Lower lobe of right lung (tissue), 2 donors: ENCODE results near the gene CORO6. TPM values are rescaled to one million over a fixed set of nuclear protein-coding genes. Genes with fewer than 3 reads are reported as not detected.

ENCODE experiments used
- ATAC-seq, 2 donors: fragments of 200-7000 bp; cut with Tn5 transposase; one replicate each; pipeline ENCODE4 v1.9.1; 2020 to 2022; ENCODE audit warnings: mild to moderate bottlenecking in 2 of 2, moderate library complexity in 2 of 2
- DNase-seq: peaks from one replicate; pipeline ENCODE4 v3.0.0-alpha.2; 2020
- H3K27ac ChIP-seq: fragments of 200-600 bp; one replicate; pipeline ENCODE4 v1.8.0; 2022
- H3K27me3 ChIP-seq: fragments of 200-600 bp; one replicate; pipeline ENCODE4 v1.8.0; 2022; ENCODE audit warnings: low read depth
- H3K36me3 ChIP-seq: fragments of 200-600 bp; one replicate; pipeline ENCODE4 v1.8.0; 2022; ENCODE audit warnings: mild to moderate bottlenecking
- H3K4me1 ChIP-seq: fragments of 200-600 bp; one replicate; pipeline ENCODE4 v1.8.0; 2022
- H3K4me3 ChIP-seq: fragments of 200-600 bp; one replicate; pipeline ENCODE4 v1.8.0; 2022; ENCODE audit warnings: mild to moderate bottlenecking
- H3K9me3 ChIP-seq: fragments of 200-600 bp; one replicate; pipeline ENCODE4 v1.8.0; 2022
- intact Hi-C: fragments of 100-400 bp; cut with DNase I; formaldehyde crosslinking; loops from one replicate; pipeline ENCODE4 v1.11.0; 2022
- total RNA-seq: library from RNA; stranded (reverse); fragmentation: NEBNext Ultra II Directional; extraction: Animal tissue kit (Norgen Biotek cat#: 25700); gene quantifications from one replicate; pipeline ENCODE4 v1.2.1, GENCODE V29; 2021
- TF ChIP-seq, protein P1 (sequence below): fragments of 200-600 bp; IDR thresholded peaks from one replicate; pipeline ENCODE4 v1.8.0; 2022; ENCODE audit warnings: antibody characterized with exemption, mild to moderate bottlenecking
- donor health status: DM: no; HTN: yes; CAD: no; lungs with severe emphysema.

Gene CORO6
- total RNA-seq, 1 donor from 2014 or later: 6.6 TPM

DNA sequence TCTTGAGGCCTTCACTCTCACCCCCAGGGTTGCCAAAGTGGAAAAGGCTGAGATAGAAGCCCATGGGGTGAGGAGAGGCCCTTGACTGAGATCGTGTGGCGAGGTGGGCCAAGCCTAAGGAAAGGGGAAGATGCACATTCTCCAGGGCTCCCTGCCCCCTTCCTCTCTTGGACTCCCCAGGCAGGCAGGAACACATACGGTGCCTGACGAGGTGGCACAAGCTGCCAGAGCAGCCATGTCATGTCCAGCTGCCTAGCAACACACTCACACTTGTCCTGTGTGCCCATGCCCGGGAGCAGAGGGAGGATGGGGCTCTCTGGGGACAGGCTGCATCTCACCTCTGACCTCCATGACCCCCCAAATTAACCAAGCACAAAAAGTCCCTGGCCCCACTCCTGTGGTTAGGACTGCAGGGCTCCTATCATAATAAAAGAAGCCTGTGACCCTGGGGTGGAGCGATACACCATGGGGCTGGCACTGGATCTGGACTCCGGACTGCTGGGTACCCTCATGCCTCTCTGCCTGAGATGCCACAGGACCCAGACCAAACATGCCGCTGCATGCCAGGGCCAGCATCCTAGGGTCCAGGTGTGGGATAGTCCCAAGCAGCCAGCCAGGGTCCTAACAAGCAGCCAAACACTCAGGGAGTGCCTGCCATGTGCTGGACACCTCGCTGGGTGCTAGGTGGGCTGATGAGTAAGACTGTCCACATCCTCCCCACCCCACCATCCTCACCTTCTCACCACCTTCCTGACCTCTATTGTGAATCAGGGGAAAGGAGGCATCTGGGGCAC, 35.8 kb downstream of the CORO6 start:
- TF ChIP-seq, protein P1, sequence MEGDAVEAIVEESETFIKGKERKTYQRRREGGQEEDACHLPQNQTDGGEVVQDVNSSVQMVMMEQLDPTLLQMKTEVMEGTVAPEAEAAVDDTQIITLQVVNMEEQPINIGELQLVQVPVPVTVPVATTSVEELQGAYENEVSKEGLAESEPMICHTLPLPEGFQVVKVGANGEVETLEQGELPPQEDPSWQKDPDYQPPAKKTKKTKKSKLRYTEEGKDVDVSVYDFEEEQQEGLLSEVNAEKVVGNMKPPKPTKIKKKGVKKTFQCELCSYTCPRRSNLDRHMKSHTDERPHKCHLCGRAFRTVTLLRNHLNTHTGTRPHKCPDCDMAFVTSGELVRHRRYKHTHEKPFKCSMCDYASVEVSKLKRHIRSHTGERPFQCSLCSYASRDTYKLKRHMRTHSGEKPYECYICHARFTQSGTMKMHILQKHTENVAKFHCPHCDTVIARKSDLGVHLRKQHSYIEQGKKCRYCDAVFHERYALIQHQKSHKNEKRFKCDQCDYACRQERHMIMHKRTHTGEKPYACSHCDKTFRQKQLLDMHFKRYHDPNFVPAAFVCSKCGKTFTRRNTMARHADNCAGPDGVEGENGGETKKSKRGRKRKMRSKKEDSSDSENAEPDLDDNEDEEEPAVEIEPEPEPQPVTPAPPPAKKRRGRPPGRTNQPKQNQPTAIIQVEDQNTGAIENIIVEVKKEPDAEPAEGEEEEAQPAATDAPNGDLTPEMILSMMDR: no peak
- peaks cover 76% of the 10 kb centered on the region for H3K4me1 ChIP-seq
- intact Hi-C loops: no loop called here
- no peaks in the 10 kb centered on the region for H3K9me3 ChIP-seq
- peaks cover 10% of the 10 kb centered on the region for H3K36me3 ChIP-seq
- peak; percentile 41 for DNase-seq
- H3K4me3 ChIP-seq: peak overlapping the region; percentile 90
- peak overlapping the region; percentile 87 for H3K27ac ChIP-seq
- no peak for ATAC-seq
- H3K27me3 ChIP-seq: no peaks in the 10 kb centered on the region

DNA sequence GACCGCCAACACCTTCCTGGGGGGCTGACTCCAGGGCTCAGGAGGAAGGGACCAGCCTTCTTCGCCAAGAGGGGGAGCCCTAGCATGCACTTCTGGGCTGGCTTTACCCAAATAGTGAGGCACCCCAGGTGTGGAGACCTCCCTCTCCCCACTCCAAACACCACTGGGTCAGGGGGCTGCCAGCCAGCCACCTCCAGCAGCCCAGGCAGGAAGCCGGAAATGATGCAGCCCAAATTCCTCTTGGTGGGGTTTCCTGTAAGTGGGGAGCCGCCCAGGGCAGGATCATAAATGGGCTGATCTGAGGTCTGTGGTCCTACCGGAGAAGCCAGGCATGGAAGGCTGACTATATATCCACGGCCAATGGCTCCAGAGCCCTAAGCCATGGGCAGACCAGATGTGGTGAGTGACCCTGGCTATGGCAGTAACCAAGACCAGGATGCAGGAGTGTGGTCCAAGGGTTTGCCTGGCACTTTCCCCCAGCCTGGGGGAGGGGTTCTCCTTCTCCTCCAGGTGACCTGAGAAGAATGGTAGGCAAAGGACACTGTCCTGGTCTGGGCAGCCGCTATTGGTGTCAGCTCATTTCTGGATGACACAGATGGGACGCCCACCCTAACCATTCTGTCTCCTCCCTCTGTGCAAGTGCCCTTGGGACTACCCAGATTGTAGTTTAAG, 37.5 kb downstream of the CORO6 start:
- Histone ChIP-seq H3K4me3 (peak overlapping the region; percentile 90), H3K4me1 (peaks cover 65% of the 10 kb centered on the region), H3K27ac (peak overlapping the region; percentile 87), H3K27me3 (no peaks in the 10 kb centered on the region), H3K36me3 (peaks cover 24% of the 10 kb centered on the region), H3K9me3 (no peaks in the 10 kb centered on the region)
- TF ChIP-seq, protein P1: no peak
- DNase-seq: peak; percentile 51
- no peak for ATAC-seq
- intact Hi-C loops: no loop called here

DNA sequence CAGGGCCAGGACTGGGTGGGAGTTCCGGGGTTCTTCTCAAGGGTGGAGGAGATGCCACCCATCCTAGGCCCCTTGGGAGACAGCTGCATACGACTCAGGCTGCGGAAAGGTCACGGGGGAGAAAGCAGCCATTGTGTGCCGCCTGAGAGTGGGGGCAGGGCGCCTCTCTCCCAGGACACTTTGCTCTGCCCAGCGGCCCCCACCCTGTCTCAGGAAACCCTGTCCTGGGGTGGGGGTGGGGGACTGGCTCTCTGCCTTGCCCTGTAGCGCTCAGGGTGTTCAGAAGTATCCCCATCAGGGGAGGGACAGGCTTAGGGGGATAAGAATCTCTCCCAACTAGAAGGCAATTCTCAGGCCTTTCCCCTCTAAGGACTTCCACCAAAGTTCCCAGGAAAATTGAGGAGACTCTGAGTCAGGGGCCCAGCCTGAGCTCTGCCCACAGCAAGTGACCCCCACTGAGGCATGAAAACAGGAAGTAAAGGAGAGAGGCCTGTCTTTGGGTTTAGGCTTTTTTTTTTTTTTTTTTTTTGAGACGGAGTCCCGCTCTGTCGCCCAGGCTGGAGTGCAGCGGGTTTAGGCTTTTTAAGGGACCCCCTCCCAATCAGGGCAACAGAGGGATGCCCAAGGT, 38.1 kb downstream of the CORO6 start:
- Histone ChIP-seq H3K4me3 (peak overlapping the region; percentile 90), H3K27me3 (no peaks in the 10 kb centered on the region), H3K9me3 (no peaks in the 10 kb centered on the region), H3K4me1 (peaks cover 61% of the 10 kb centered on the region), H3K27ac (peak overlapping the region; percentile 87), H3K36me3 (peaks cover 29% of the 10 kb centered on the region)
- TF ChIP-seq, protein P1: no peak
- intact Hi-C loops: no loop called here
- ATAC-seq (no peak), DNase-seq (peak; percentile 48)

DNA sequence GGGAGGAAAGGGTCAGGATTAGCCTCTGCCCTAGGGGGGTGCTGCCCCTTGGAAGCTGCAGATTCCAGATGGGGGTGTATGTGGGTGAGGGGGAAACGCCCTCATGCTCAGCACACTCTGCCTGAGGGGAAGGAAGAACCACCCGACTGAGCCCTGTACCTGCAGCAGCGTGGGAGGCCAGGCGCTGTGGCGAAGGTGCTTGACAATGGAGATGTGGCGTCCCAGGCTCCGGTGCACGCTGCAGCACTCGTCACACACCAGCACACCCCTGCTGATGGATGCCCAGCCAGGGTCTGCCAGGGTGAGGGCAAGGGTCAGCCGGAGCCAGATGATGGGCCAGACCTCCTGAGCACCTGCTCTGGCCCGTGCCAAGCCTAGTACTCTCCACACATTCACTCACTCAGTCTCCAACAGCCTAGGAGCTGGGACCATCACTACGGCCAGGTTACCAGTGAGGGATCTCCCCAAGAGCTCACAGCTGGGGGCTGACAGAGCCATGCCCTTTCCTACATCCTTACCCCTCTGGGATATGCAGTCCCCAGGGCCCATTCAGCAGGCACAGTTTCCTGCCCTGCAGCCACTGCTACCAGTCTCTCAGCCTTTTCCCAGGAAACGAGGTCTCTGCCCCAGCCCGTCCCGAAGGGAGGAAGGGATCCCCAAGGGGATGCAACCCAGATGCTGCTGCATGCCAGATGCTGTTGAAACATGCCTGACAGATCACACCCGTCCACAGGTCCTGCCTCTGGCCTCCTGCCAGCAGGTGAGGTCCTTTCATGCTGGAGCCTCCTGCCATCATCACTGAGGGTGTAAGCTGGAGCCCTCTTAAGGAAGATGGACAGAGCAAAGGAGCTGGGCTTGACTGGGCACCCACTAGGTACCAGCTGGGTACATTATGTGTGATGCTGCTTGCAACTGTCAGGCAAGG, 39.1 kb downstream of the CORO6 start:
- TF ChIP-seq, protein P1: no peak
- intact Hi-C loops: no loop called here
- ATAC-seq (no peak), DNase-seq (peak; percentile 46)
- Histone ChIP-seq H3K27me3 (no peaks in the 10 kb centered on the region), H3K4me1 (peaks cover 59% of the 10 kb centered on the region), H3K9me3 (no peaks in the 10 kb centered on the region), H3K4me3 (peak overlapping the region; percentile 17), H3K36me3 (peaks cover 39% of the 10 kb centered on the region), H3K27ac (peak overlapping the region; percentile 87)

DNA sequence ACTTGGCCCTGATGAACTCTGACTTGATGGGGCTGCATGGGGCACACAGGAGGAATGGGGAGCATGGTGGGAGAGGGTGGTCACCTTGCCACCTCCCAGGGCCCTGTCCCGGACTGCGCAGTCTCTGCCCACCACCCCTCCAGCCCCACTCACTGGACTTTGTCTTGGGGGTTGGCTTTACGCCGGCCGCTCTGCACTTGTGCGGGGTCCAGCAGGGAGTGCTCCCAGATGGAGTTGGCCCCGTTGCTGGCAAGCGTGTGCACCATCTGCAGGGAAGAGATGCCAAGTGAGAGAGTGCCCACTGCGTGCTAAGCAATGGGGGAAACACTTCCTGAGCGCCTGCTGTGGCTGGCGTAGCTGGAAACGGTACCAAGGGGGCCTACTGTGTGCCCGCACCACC, 39.9 kb downstream of the CORO6 start:
- H3K4me1 ChIP-seq: peaks cover 51% of the 10 kb centered on the region
- intact Hi-C loops: no loop called here
- no peak for ATAC-seq
- no peak overlapping the region for H3K4me3 ChIP-seq
- TF ChIP-seq, protein P1: no peak
- H3K27me3 ChIP-seq: no peaks in the 10 kb centered on the region
- H3K9me3 ChIP-seq: no peaks in the 10 kb centered on the region
- peaks cover 47% of the 10 kb centered on the region for H3K36me3 ChIP-seq
- H3K27ac ChIP-seq: no peak overlapping the region
- no peak for DNase-seq
